22Rv1 (cell line): ENCODE results near the gene CA9.

Source experiments
- H3K27ac ChIP-seq: fragments of 450-650 bp; 2 replicates; pipeline ENCODE4 v1.5.1; 2017
- CTCF ChIP-seq: fragments of 450-650 bp; IDR thresholded peaks from 2 replicates; pipeline ENCODE4 v1.5.1; 2017; ENCODE audit warnings: mild to moderate bottlenecking
- ZFX ChIP-seq: fragments of 450-650 bp; IDR thresholded peaks from 2 replicates; pipeline ENCODE4 v1.6.1; 2017; ENCODE audit warnings: antibody characterized with exemption, borderline replicate concordance

CA9 gene

DNA sequence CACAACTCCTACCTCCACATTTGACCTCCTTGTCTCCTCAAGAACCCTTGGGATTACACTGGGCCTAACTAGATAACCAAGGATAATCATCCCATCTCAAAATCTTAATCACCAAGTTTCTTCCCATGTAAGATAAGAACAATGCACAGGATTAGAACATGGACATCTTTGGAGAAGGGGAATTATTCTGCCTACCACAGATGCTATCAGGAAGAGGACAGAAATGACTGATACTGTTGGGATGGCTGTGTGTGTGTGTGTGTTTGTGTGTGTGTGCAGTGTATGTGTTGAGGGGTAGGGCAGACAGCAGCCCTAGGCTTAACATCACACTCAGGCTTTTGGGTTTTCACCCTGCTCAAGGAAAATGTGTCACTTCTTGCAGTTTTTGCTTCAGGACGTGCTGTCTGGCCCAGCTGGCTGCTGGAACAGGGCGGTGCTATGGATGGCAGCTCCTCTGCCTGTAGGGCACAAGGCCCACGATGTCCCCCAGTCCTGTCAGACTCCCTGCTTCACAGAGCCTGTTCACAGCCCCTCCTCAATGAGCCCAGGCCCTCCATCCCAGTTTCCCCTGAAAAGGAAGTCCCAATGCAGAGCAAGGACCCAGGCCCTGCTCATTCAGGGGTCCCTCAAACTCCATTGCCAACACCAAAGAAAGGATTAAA, 7.7 kb downstream of the CA9 start:
- TF ChIP-seq ZFX (no peak), CTCF (no peak)
- H3K27ac ChIP-seq, result no peak overlapping the region

- TF ChIP-seq CTCF (no peak), ZFX (no peak)
- no peak overlapping the region for H3K27ac ChIP-seq
Observed at GRCh38 chr9:35682051-35682450, 8.3 kb downstream of the CA9 start.

- no peak overlapping the region for H3K27ac ChIP-seq
- TF ChIP-seq ZFX, result no peak
- TF ChIP-seq CTCF, result no peak
Observed at GRCh38 chr9:35682520-35683315, 9.0 kb downstream of the CA9 start.

DNA sequence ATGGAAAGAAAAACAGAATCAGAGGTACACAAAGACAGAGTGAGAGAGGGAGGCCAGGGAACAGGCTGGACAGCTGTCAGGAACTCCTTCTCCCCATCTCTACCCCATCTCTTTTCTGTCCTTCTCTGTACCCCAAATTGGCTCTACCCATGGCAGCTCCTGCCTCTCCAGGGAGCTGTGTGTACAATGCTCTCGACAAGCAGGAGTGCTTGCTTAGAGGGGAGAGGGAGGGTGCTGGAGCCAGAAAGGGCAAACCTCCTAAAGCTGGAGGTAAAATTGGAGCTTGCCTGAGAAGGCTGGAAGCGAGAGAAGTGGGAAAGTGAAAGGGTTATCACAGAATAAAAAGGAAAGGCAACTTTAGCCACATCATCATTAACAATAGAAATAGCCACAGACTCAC, 9.6 kb downstream of the CA9 start:
- no peak for TF ChIP-seq CTCF
- TF ChIP-seq ZFX, result no peak
- H3K27ac ChIP-seq, result no peak overlapping the region

- no peak overlapping the region for H3K27ac ChIP-seq
- TF ChIP-seq CTCF (no peak), ZFX (no peak)
Observed at GRCh38 chr9:35684921-35685320, 11.2 kb downstream of the CA9 start.

DNA sequence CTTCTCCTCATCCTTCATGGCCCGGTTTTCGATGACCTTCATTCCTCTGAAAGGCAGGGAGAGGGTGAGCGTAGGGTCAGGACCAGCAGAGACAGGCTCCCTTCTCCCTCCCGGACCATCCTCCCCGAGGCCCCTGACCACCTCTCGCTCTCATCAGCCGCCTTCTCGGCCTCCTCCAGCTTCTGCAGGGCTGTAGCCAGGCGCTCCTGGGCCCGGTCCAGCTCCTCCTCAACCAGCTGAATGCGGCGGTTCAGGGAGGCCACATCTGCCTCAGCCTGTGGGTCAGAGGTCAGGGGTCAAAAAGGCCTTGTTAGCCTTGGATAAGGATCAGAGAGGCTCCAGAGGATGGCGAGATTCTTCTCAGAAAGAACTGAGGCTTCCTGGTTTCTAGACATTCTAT, 11.8 kb downstream of the CA9 start:
- TF ChIP-seq ZFX, result no peak
- TF ChIP-seq CTCF, result no peak
- no peak overlapping the region for H3K27ac ChIP-seq
